ENCODE results near the gene LRIG1.

LRIG1 gene

DNA sequence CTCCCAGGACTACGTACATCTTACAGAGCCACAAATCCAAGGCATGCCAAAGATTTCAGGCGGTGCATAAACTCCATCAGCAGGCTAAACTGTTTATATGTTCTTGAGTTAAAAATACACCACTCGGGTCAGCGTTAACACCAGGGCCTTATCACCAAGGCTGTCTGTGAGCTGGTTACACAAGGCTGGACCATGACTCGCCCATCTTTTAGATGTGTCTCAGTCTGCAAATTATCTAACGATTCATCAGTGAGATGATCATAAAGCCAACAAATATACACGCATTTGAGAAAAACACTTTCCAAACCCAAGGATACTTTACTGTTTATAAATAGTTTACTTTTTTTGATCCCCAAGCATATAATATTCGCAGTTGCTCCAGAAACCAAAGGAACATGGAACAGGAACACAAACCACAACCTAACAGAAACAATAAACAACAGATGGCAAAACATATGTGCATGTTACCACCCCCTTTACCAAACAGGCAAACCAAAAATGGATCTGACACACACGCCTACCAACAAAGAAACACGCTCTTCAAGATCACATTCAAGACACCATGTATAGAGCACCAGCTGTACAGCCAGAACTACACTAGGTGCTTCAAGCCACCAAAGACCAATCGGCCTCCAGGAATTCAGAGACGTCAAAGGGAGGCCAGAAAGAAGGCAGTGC is 15.4 kb downstream of the LRIG1 start:
- DNase-seq, result no peak

DNA sequence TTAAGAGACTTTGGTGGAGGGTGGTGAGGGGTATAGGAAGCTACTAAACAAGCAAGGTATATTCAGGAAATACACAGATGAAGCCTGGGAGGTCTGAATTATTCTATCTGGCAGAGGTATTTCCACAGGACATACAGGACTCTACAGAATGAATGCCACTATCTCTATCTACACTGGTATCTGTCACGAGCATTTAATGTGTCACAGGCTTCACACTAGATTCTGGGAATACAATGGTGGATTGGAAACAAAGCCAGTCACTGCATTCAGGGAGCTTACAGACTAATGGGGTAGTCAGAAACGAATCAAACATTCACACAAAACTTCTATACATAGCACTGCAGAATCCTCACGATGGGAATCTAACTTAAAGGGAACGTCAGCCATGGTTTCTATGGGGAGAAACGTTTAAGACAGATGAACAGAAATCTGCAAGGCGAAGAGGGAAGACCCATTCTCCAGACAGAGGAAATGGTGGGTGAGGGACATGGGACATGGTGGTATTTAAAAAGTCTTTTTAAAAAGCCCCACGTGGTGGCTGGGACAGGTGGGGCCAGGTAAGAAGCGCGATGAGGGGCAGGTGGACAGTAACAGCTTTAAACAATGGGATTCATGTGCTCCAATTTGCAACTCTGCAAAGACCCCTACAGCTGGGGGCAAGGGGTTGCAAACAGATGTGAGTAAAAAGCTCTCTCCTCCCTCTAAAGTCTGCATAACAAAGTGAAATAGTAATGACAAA is 16.5 kb downstream of the LRIG1 start:
- no peak for DNase-seq

DNA sequence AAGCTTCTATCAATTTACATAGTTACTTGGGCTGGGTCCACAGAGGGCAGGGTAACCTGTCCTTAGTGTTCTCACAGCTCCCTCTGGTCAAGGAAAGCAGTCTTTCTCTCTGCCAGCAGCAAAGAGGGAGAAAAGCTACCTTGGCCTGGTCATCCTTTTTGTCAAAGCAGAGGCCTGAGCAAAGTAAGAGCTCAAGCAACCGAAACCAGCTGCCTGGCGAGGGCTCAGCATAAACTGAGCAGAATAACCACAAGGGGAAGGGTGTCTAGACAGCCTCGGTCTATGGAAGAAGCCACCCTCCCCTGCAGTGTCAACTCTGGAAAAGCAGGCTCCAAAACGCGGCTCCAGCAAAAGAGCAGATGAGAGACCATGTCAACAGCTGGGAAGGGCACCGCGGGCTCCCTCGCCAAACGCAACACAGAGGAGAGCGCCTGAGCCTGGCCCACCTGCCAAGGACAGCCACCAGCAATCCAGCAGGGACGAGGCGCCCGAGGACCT is 17.4 kb downstream of the LRIG1 start:
- DNase-seq, result peak; percentile 49

DNA sequence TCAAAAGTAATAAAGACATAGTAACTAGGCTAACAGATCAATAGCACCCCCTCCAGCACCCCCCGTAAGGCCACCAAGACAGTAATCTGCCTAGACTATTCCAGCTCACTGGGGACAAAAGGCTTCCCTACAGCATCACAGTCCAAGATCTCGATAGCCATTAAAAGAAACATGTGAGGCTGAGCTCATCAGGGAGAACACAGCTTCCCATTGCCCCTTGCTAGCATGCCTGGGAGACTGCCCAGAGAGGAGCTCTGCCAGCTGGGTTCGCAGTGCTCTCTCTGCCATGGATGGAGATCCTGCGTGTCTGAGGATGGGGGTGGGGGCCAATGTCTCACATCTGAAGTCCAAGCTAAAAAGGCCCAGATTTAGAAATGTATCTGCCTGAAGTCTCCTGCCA is 17.8 kb downstream of the LRIG1 start:
- DNase-seq, result no peak

DNA sequence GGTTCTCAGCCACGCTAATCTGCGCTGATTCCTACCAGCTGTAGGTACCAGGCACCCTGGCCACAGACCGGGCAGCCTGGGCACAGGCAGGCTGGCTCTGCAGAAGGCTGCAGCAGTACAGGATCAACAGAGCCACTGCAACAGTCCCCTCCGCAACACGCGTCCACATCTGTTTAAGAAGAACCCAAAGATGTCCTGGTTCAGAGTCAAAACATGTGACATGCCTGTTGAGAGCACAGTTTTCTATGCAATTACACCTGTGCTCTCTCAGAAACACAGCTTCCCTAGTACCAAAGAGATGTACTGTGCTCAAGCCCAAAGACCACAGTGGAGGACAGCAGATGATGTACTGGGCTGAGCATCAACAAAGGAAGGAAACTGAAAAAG is 18.8 kb downstream of the LRIG1 start:
- no peak for DNase-seq

DNA sequence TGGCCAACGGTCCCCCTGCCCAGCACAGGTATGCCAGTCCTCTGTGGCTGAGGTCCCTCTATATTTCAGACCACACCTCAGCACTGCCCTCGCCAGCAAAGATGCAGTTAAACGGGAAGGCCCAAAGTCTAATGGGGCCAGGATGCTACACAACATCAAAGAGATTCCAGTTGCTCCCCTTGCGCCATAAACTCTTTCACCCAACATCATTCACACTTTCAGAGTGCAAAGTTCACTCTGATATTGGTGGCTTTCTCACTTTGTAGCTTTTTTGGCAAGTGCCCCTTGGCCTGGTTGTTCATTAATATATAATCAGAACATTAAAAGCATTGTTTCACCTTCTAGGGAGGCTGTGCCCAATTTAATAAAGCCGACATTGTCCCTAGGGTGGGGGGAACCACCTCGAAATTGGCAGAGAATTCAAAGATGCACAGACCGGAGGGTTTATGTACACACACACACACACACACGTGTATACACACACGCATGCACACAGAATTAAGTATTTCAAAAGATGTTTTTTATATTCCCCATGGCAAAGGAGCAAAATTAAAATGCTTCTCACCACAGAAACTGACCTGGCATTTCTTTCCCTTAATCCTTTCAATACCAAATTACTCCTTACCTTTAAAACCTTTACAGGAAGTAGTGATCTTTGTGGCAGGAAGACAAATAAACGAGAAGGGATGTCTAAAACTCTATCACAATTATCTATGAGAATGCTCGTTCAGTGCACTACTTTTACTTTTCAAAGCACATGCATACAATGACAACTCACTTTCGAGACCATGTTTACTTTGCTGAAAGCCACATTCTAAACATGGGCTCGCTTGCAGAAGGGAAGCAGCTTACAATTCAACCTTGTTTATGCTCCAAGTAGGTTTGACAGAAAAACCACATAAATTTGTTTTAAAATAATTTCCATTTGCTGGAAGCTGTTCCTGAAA is 19.5 kb downstream of the LRIG1 start:
- peak; percentile 63 for DNase-seq

DNA sequence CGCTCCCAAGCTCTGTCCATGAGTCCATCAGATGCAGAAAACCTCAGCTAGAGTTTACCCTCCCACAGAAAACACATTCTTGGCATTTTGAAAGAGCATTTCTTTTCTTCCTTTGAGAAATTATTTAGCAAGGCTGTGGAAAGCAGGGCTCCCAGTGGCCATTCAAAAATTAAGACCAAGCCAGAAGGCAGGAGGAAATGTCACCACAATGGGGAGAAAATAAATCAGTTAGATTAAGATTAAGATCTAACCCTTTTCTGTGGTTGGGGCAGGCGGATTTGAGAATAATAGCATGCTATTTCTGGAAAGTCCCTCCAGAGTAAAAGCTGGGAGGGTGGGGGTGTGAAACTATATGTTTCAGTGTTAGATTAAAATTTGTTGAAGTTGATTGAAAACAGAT is 20.2 kb downstream of the LRIG1 start:
- peak; percentile 89 for DNase-seq

DNA sequence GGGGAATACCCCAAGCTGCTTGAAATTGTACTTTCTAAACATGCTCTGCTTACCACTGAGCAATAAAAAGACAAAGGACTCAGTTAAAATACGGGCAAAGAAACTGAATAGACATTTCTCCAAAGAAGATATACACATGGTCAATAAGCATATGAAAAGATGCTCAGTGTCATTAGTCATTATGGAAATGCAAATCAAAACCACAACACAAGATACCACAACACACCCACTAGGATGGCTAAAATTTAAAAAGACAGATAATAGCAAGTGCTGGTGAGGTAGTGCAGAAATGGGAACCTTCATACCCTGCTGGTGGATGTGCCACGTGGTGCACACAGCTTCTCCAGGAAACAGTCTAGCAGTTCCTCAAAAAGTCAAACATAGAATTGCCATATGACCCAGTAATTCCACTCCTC is 21.3 kb downstream of the LRIG1 start:
- peak; percentile 71 for DNase-seq

DNA sequence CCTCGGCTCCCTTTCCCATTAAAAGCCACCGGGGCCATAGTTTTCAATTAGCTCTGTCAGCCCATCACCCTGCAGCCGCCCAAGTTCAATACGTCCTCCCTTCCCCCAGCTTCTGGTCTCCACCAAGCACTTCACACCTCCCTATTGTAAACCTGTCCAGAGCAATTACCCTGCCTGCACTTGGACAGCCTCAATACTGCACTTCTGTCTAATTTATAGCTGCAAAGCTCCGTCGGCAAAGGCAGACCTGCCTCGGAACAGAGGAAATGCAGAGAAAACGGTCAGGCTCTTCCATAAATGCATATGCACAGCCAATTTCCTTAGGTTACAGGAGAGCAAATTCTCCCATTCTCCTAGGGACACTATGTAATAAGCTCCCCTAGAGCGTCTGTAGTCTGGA is 21.9 kb downstream of the LRIG1 start:
- DNase-seq, result no peak

DNA sequence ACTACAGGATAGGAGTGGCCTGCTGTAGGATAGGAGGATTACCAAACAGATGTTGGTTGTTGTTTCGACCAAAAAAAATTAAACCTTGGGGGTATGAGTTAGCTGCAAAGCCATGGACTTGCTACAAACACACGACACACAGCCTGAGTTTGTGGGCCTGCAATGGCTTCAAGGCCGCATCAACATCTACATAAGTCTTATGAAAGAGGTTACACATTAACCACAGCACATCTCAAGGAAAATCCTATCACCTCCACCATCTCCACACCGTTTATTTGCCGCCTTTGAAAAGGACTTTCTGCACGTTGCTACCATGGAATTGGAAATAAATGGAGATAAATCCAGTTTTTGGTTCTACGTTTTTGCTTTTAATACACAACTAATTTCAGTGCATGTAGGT is 23.0 kb downstream of the LRIG1 start:
- DNase-seq, result no peak

DNA sequence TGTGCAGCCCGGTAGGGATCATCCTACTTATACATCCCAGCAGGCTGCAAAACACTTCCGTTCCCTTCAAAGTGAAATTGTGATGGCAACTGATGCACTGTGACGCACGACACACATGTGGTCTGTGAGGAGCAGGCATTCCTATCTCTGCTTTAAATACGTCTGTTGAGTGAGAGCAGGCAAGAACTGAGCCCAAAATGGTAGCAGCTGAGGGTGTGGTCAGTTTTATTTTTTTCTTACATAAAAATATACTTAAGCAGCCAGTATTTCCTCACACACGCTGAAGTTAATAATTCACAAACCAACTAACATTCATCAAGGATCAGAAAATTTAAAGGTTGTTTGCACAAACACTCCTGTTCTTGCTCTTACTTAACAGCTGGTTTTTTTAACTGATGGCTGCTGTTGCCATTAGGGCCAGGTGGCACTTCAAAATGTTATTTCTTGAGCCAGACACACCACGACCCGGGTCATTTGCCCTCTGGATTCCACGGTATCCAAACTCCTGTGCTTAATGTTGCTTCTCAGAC is 23.9 kb downstream of the LRIG1 start:
- no peak for DNase-seq

DNA sequence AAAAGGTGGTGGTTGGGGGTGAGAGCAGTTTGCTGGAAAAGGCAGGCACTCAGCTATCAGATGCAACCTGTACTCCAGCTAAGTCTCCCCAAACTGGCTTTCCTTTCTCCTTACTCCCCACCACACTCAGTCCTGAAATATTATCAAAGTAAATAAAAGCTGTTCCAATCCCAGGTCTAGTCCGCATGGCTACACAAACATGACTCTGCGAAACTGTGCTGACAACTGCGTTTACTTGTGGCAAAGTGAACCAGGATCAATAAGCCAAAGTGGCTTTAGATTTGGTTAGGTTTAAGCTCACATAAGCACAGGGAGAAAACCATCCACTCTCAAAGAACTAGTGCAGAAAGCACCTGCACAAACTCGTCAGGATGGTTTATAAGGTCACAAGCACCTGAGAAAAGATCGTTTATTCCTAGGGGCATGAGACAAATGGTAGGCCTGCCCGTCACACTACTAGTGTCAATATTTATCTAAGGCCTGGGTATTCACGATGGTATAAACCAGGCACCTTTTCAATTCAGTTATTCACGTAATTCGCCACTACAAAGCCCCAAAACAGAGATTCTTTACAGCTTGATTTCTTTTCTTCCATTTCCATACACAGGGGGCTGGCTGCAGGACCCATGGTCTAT is 25.3 kb downstream of the LRIG1 start:
- DNase-seq, result no peak

DNA sequence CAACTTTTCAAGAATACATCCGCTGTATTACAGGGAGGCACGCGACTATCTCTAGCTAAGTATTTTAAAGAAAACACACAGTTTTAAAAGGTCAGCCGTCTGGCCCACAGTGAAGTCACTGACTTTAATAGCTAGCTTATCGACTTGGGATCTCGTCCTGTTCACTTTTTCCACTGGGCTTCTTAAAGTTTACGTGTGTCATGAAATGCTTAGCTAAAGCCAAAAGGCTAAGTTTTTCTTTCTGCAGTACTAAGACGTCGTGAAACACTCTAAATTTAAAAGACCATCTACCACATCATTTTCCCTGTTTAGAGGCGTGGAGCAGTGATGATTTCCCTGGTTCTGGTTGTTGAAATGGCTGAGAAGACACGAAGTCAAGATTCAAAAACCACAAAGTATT is 27.1 kb downstream of the LRIG1 start:
- peak; percentile 37 for DNase-seq

DNA sequence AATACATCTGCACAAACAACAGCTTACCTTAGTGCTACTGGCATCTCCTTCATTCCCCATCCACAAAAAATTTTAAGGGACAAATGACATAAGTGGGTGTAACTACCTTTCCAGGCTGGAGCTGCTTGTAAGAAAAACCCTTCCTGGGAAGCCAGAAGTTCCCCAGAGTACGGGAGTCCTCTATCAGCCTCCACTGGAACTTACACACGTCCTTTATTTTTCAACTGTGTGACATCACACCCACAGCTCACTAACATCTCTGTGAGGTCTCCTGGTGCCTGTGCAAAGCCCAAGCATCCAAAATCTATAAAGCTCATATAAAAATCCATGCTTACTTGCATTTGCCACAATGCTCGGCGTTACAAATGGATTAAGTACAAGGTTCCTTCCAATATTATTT is 27.6 kb downstream of the LRIG1 start:
- no peak for DNase-seq

DNA sequence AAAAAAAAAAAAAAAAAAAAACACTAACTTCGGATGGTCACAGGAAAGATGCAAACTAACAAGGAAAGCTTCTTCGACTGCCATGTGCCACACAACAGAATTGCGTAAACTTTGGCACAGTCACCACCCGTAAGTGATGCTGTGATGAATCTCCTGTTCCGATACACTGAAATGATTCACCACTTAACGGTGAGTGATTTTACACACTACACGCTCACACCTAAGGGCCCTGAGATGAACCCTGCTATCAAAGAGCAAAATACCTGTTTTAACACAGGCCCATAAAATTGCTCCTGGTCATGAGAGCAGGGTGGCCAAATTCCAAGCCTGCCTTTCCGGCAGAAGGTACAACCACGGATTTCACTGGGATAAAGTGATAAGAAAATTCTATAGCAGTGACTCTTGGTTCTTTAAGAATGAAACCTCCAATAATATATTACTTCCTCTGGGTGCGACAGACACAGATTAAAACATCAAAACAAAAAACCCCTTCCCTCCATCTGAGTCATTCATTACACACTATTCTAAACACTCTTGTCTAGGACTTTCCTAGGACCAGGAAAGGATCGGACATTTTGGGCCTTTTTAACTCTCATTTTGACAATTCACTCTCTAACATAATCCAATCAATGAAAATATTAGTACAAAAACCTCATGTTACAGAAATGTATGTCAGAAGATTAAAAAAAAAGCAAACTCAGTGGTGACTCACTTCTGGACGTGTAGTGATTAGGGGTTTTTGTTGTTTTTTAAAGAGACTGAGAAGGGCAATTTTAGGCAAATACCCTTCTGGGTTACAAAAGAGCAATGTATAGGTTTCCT is 28.3 kb downstream of the LRIG1 start:
- DNase-seq, result peak; percentile 93

DNA sequence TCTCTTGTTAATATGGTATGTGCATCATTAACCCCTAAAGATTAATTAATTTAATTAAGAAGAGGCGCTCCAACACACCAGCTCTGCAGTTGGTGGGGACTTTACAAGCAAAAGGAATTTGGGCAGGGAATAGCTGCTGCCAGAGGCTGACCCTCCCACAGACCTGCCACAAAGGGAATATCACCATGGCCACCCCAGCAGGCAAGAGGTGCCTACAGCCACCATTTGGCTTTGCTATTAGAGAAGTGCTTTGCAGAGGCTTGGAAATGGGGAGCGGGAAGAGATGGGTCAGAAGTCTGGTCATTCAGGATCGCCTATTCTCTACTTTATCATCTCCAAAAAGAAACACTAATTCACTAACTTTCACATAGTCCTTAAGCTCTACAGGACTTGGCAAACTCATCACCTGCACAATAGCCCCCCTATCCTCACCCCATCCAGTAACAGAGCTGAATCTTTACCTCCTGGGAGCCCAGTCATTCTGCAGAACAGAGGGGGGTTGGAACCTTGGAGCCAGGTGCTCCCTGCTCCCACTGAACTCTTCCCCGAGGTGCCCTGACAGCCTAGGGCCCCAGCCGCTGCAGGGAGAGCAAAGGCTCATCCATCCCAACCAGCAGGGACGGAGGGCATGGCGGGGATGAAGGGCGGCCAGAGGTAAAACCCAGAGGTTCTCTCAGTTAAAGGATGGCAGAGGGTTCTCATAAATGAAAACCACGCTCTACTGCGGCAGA is 29.7 kb downstream of the LRIG1 start:
- DNase-seq, result no peak

DNA sequence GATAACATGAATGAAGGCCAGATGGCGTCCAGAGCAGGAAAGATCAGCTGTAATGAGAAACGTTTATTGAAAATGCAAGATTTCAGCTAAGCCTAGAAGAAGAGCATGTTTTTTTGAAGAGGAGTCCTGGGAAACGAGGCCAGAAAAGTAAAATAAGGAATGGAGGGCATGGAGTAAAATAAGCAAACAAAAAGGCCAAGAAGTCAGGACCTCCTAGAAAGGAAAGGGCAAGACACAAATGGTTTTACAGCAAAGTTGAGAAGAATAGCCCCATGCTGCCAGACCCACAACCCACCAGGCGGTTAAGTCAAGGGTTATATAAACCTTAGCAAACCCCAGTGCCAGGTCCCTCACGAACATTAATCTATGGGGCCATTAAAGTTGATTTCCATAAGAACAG is 30.5 kb downstream of the LRIG1 start:
- no peak for DNase-seq

DNA sequence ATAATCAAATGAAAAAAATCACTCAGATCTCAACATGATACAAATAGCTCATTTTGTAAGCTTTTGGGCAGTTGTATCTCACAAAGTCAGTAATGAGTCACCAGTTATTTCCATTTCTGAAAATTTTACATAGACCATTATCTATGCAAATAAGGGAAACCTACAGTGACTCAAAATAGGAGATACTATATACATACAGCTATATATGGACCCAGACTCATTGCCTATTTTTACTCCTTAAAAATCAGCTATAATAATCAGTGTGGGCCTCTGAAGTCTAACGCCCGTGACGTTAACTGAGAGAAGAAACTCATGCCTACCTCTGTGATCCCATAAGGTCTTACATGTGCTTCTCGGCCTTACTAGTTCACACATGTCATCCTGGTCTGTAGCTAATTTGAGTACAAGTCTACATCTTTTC is 31.6 kb downstream of the LRIG1 start:
- DNase-seq, result peak; percentile 85

DNA sequence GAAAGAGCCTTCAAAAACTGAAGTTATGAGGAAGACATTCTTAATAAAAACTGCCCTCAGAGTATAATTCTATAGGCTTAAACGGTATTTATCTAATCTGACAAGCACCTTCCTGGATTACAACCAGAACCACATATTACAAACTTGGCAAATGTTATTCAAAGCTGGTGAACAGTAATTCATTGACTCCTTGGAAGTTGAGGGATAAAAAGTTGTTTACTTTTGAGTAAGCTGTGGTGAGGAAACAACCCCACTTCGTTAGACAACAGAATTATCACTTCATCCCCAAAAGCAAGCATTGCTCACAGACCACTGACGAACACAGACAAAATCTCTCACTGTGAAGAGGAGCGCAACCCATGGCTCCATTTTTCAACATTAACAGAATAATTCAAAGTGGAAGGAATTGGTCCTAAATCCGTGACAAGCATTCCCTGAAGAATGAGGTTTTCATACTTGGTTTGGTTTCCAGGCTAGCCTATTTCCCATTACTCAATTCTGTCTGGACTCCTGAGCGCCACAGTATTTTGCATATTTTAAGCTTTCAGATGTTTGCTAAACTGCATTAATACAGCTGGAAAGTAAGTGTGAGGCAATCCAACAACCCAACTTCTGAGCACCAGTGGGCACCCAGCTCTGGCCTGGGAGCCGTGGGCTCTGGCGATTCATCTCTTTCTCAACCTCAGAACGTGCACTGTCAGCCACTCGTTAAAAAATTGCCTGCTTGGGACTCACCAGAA is 32.7 kb downstream of the LRIG1 start:
- peak; percentile 73 for DNase-seq

DNA sequence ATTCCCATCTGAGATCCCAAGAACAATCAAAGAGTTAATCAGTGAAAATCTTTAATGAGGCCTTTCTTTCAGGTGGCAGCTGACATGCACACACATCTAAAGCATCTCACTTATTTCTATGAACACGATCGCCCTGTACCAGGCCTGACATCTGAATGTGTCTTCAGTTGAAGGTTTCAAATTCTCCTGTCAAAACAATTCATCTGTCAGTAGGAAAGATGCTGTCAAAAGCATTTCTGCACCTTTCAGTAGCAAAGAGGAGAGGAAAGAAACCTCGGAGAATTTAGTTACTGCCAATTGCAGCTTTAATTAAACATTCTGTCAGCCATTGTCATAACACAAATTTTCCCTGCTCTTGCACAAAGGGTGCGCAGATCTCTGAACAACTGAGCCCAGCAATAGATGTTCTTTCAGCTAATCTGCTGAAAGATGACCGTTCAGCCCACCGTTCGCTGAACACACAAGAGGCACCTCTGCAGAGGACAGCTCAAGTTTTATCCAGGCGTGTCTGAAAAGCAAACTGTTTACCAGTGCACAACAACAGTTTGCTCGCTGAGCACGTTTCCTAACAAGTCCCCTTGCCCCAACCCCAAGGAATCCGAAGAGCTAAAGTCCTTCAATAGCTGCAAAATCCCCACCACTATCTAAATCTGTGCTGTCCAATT is 34.1 kb downstream of the LRIG1 start:
- DNase-seq, result no peak
